OCI-LY7 (cell line): ENCODE data around the gene CCDC30. TPM values are rescaled to one million over a fixed set of nuclear protein-coding genes. Genes with fewer than 3 reads are reported as not detected.
"Not testable (repeated sequence)": the region's sequence is repeated elsewhere in the genome, so short reads cannot be mapped to it uniquely, and the experiment has no call there.

Experiments used
- BruUV-seq: library from RNA; stranded (reverse); fragments of 400-500 nt; replicated peaks from 2 replicates; lab custom pipeline; 2021; lab: Mats Ljungman, UMichigan
- CTCF ChIA-PET: fragments of 300-600 bp; sonication (Branson Sonifier 250); formaldehyde crosslinking; loops from one replicate; lab custom pipeline; 2022; ENCODE audit warnings: antibody characterized with exemption; ENCODE audit not compliant: unreplicated experiment; lab: Charles Lee
- POLR2A ChIA-PET: fragments of 300-600 bp; sonication (Branson Sonifier 250); formaldehyde crosslinking; loops from one replicate; lab custom pipeline; 2022; ENCODE audit warnings: antibody characterized with exemption; lab: Charles Lee
- DNase-seq: peaks from one replicate; pipeline ENCODE4 v3.0.0-alpha.2; 2015; ENCODE audit warnings: low spot score
- H2AFZ ChIP-seq: fragments of 200-600 bp; sonication (generic), shearing (Covaris generic); 2 replicates; pipeline ENCODE4 v1.6.1; 2014; ENCODE audit warnings: mild to moderate bottlenecking, antibody characterized with exemption, low read length, moderate library complexity
- H3K27ac ChIP-seq: fragments of 200-600 bp; sonication (generic); 2 replicates; pipeline ENCODE4 v1.5.1; 2014; ENCODE audit warnings: mixed run types, low read depth, mild to moderate bottlenecking, moderate library complexity, low read length, inconsistent platforms; ENCODE audit not compliant: poor library complexity, severe bottlenecking
- H3K36me3 ChIP-seq: fragments of 200-600 bp; sonication (generic); 2 replicates; pipeline ENCODE4 v1.6.1; 2014; ENCODE audit warnings: mild to moderate bottlenecking, antibody characterized with exemption, low read length, moderate library complexity, mixed read lengths; ENCODE audit not compliant: insufficient read depth
- H3K4me1 ChIP-seq: fragments of 200-600 bp; sonication (generic); 2 replicates; pipeline ENCODE4 v1.5.1; 2014; ENCODE audit warnings: mild to moderate bottlenecking, low read length; ENCODE audit not compliant: insufficient read depth, poor library complexity, severe bottlenecking
- H3K4me2 ChIP-seq: fragments of 200-600 bp; sonication (generic); 2 replicates; pipeline ENCODE4 v1.6.1; 2014; ENCODE audit warnings: mild to moderate bottlenecking, low read length
- H3K4me3 ChIP-seq: fragments of 200-600 bp; sonication (generic); 2 replicates; pipeline ENCODE4 v1.5.1; 2014; ENCODE audit warnings: mild to moderate bottlenecking, low read depth, low read length; ENCODE audit not compliant: poor library complexity, severe bottlenecking
- H3K79me2 ChIP-seq: fragments of 200-600 bp; sonication (generic); 2 replicates; pipeline ENCODE4 v1.6.1; 2016; ENCODE audit warnings: low read depth, mild to moderate bottlenecking, low read length, moderate library complexity, mixed read lengths; ENCODE audit not compliant: insufficient read depth
- H3K9me2 ChIP-seq: fragments of 200-600 bp; sonication (generic); 2 replicates; pipeline ENCODE4 v1.6.1; 2016; ENCODE audit warnings: mild to moderate bottlenecking, low read length, mixed read lengths; ENCODE audit not compliant: insufficient read depth
- H3K9me3 ChIP-seq: fragments of 200-600 bp; sonication (generic); 2 replicates; pipeline ENCODE4 v1.6.1; 2014; ENCODE audit warnings: mild to moderate bottlenecking, mixed run types, low read length, mixed read lengths
- H4K20me1 ChIP-seq: fragments of 200-600 bp; sonication (generic); 2 replicates; pipeline ENCODE4 v1.6.1; 2014; ENCODE audit warnings: mild to moderate bottlenecking, antibody characterized with exemption, low read length, moderate library complexity, mixed read lengths; ENCODE audit not compliant: insufficient read depth
- CTCF ChIP-seq: fragments of 200-600 bp; sonication (generic); conservative IDR thresholded peaks from 2 replicates; pipeline ENCODE4 v1.5.1; 2014; ENCODE audit warnings: mild to moderate bottlenecking, antibody characterized with exemption, low read length, moderate library complexity, mixed read lengths
- EZH2phosphoT487 ChIP-seq: fragments of 200-600 bp; sonication (generic); IDR thresholded peaks from 2 replicates; pipeline ENCODE4 v1.6.1; 2018; ENCODE audit warnings: low read depth, borderline replicate concordance, mild to moderate bottlenecking, mixed run types, antibody characterized with exemption, low read length, moderate library complexity, mixed read lengths
- intact Hi-C: fragments of 100-400 bp; cut with micrococcal nuclease; formaldehyde crosslinking; loops from one replicate; pipeline ENCODE4 v1.10.0; 2022; ENCODE audit not compliant: unreplicated experiment
- total RNA-seq, 2 experiments: library from RNA; depleted of rRNA in 1 of 2; stranded (reverse); fragments of >200 nt in 1 of 2; shearing (Covaris generic) in 1 of 2; gene quantifications; 2 replicates each; pipeline ENCODE4 v1.2.3, GENCODE V29; 2014 to 2022

CCDC30 gene
- total RNA-seq, 2 experiments from 2014 or later = 0.54 to 2.6 TPM

GRCh38 chr1:42469727-42470126, 6.6 kb downstream of the CCDC30 start:
- CTCF ChIA-PET = no interaction called here
- Histone ChIP-seq H3K4me1 (no peaks in the 10 kb centered on the region), H4K20me1 (no peaks in the 10 kb centered on the region), H3K79me2 (no peaks in the 10 kb centered on the region), H3K9me3 (no peaks in the 10 kb centered on the region), H2AFZ (no peak overlapping the region), H3K4me3 (no peak overlapping the region), H3K9me2 (no peaks in the 10 kb centered on the region), H3K36me3 (no peaks in the 10 kb centered on the region), H3K4me2 (no peak overlapping the region), H3K27ac (no peak overlapping the region)
- TF ChIP-seq EZH2phosphoT487 (no peak), CTCF (no peak)
- intact Hi-C loops = no loop called here
- DNase-seq = no peak
- no TSS peak for BruUV-seq
- POLR2A ChIA-PET = no interaction called here

GRCh38 chr1:42476605-42477004, 13.5 kb downstream of the CCDC30 start:
- no peak for DNase-seq
- no peak overlapping the region for H3K4me2 ChIP-seq
- no peak overlapping the region for H3K27ac ChIP-seq
- no peaks in the 10 kb centered on the region for H3K9me3 ChIP-seq
- TF ChIP-seq CTCF (no peak), EZH2phosphoT487 (no peak)
- no peaks in the 10 kb centered on the region for H4K20me1 ChIP-seq
- intact Hi-C loops = no loop called here
- no peak overlapping the region for H2AFZ ChIP-seq
- no peaks in the 10 kb centered on the region for H3K9me2 ChIP-seq
- H3K4me1 ChIP-seq = no peaks in the 10 kb centered on the region
- H3K36me3 ChIP-seq = no peaks in the 10 kb centered on the region
- no peak overlapping the region for H3K4me3 ChIP-seq
- ChIA-PET POLR2A (no interaction called here), CTCF (no interaction called here)
- H3K79me2 ChIP-seq = no peaks in the 10 kb centered on the region
- no TSS peak for BruUV-seq

GRCh38 chr1:42477354-42477753, 14.3 kb downstream of the CCDC30 start:
- H3K4me3 ChIP-seq, H3K4me1 ChIP-seq, H3K4me2 ChIP-seq, DNase-seq, CTCF ChIA-PET, H2AFZ ChIP-seq, H3K9me3 ChIP-seq, H3K9me2 ChIP-seq, BruUV-seq, H3K79me2 ChIP-seq, H4K20me1 ChIP-seq, intact Hi-C loops, H3K36me3 ChIP-seq, H3K27ac ChIP-seq, POLR2A ChIA-PET: not testable (repeated sequence)
